Lung (tissue), 12 donors: ENCODE measurements around the gene TNP1. TPM values are rescaled to one million over a fixed set of nuclear protein-coding genes. Genes with fewer than 3 reads are reported as not detected.
A peak's percentile ranks its signal among the peaks of the same experiment; 100 is the strongest.

Source experiments
- ATAC-seq: fragments of 200-7000 bp; cut with Tn5 transposase; one replicate; pipeline ENCODE4 v1.9.1; 2020; ENCODE audit warnings: moderate number of reproducible peaks; ENCODE audit not compliant: insufficient read depth, low FRiP score
- DNase-seq, 3 donors: peaks; one replicate each; pipeline ENCODE4 v3.0.0-alpha.2; 2013 to 2017
- H3K27ac ChIP-seq, 2 donors: one replicate each; pipeline ENCODE4 v1.5.1; 2013; ENCODE audit warnings: mild to moderate bottlenecking in 2 of 2, moderate library complexity in 2 of 2, control low read depth in 1 of 2, inconsistent platforms in 1 of 2, low read depth in 1 of 2, low read length in 1 of 2
- H3K27me3 ChIP-seq, 3 donors: one replicate each; pipeline ENCODE4 v1.5.1; 2013; ENCODE audit warnings: low read length in 2 of 3; ENCODE audit not compliant: control insufficient read depth in 3 of 3, insufficient read depth in 3 of 3
- H3K36me3 ChIP-seq, 4 donors: one replicate each; pipeline ENCODE4 v1.5.1; 2013; ENCODE audit warnings: low read length in 4 of 4, mild to moderate bottlenecking in 1 of 4, moderate library complexity in 1 of 4; ENCODE audit not compliant: control insufficient read depth in 4 of 4, insufficient read depth in 4 of 4
- H3K4me1 ChIP-seq, 5 donors: one replicate each; pipeline ENCODE4 v1.5.1; 2013; ENCODE audit warnings: low read length in 5 of 5, mild to moderate bottlenecking in 2 of 5, moderate library complexity in 1 of 5; ENCODE audit not compliant: control insufficient read depth in 5 of 5, insufficient read depth in 5 of 5
- H3K4me3 ChIP-seq: one replicate; pipeline ENCODE4 v1.5.1; 2013; ENCODE audit warnings: mild to moderate bottlenecking, control low read depth, moderate library complexity
- H3K9ac ChIP-seq, 2 donors: one replicate each; pipeline ENCODE4 v1.5.1; 2013; ENCODE audit warnings: low read length in 2 of 2, control low read depth in 1 of 2; ENCODE audit not compliant: insufficient read depth in 1 of 2
- H3K9me3 ChIP-seq, 4 donors: one replicate each; pipeline ENCODE4 v1.5.1; 2013; ENCODE audit warnings: low read length in 3 of 4, mild to moderate bottlenecking in 1 of 4, moderate library complexity in 1 of 4; ENCODE audit not compliant: control insufficient read depth in 4 of 4, insufficient read depth in 3 of 4
- WGBS, 2 donors: extraction: QIAGEN DNeasy Blood & Tissue Kit; methylation state at CpG; one replicate each; pipeline ENCODE4 v1.1.7; 2013; 5-methylcytosine and 5-hydroxymethylcytosine counted together
- polyA plus RNA-seq, 2 donors: library from polyadenylated mRNA; stranded (reverse); fragments of 200-250 nt; gene quantifications; one replicate each; pipeline ENCODE4 v1.2.1, GENCODE V29; 2013
- total RNA-seq, 2 donors: library from RNA; depleted of rRNA in 1 of 2; stranded (reverse); fragments of >200 nt in 1 of 2; gene quantifications; one replicate each; pipeline ENCODE4 v1.2.1, GENCODE V29; 2014 to 2021
- TF ChIP-seq, protein P1 (sequence below): IDR thresholded peaks from 2 replicates; pipeline ENCODE4 v1.5.1; 2012; ENCODE audit warnings: mild to moderate bottlenecking; ENCODE audit errors: control extremely low read depth, extremely low read depth
- donor health status: control.
- donor health status: control.
- donor health status: Bipolar disorder and iron deficiency.
- donor health status: healthy.
- donor health status: DM: yes; HTN: yes; CAD: no.

The TNP1 gene
- total and polyA plus RNA-seq, 4 donors = not detected

DNA sequence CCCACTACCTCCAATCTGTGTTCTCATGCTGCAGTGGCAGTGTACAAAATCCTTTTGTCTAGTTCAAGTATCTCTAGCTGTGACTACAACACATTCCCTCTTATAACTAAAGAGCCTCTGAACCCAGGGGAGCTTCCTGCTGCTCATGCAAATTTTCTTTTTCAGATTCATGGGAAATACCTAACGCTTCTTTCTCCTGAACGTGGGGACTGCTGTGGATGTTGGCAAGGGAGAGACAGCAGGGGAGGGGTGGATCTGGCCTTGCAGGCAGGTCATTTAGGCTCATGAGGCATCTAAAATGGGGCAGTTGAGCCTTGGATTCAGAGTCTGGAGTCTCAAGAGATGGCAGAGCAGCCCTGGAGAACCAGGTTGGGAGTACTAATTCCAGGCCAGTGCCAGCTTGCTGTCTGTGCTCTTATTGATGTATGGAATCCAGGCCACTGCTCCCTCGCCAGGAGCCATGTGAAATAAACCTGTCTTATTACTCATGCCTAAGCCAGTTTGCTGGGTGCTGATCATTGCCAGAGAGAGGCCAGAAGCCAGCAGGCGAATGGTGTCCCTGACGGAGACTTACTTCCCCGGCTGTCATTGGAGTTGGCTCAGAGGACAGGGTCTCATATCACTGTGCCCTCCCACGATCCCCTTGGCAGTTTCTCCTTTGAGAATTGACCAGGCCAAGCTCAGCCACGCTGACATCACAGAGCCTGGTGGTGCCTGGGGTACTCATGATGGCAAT lies 29.2 kb upstream of the TNP1 start:
- ATAC-seq (no peak), DNase-seq (no peak)
- peaks cover 0 to 4% (median 0%) of the 10 kb centered on the region in 5 donors for H3K4me1 ChIP-seq
- TF ChIP-seq, protein P1, sequence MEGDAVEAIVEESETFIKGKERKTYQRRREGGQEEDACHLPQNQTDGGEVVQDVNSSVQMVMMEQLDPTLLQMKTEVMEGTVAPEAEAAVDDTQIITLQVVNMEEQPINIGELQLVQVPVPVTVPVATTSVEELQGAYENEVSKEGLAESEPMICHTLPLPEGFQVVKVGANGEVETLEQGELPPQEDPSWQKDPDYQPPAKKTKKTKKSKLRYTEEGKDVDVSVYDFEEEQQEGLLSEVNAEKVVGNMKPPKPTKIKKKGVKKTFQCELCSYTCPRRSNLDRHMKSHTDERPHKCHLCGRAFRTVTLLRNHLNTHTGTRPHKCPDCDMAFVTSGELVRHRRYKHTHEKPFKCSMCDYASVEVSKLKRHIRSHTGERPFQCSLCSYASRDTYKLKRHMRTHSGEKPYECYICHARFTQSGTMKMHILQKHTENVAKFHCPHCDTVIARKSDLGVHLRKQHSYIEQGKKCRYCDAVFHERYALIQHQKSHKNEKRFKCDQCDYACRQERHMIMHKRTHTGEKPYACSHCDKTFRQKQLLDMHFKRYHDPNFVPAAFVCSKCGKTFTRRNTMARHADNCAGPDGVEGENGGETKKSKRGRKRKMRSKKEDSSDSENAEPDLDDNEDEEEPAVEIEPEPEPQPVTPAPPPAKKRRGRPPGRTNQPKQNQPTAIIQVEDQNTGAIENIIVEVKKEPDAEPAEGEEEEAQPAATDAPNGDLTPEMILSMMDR = no peak
- no peak overlapping the region for H3K27ac ChIP-seq
- H3K9me3 ChIP-seq = peaks cover 0 to 7% (median 0%) of the 10 kb centered on the region in 4 donors
- no peaks in the 10 kb centered on the region for H3K36me3 ChIP-seq
- H3K27me3 ChIP-seq = no peaks in the 10 kb centered on the region
- WGBS, 2 donors = 84 to 90% methylated on average over 8 of the region's 8 CpGs
- H3K9ac ChIP-seq = no peak overlapping the region
- H3K4me3 ChIP-seq = no peak overlapping the region

DNA sequence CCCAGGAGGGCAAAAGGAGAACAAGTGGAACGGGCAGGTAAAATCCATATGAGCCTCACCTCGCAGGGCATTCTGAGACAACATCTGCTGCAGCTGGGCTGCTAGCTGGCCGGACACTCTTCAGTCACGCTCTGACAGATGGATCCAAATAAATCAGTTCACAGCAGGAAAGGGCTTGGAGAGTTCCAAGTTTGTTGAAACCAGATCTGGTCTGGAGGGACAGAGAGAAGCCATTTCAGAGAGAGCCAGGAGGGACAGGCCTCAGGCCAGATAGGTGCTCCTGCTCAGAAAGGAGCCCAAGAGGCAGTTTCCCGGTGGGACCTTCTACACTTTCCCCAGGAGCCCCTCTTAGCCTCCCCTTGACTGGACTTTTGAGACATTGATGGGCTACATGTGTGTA lies 28.2 kb upstream of the TNP1 start:
- peak in 2 of 3 donors; percentile 37 to 48 for DNase-seq
- no peak overlapping the region for H3K9ac ChIP-seq
- 86 to 87% methylated on average over 5 of the region's 5 CpGs for WGBS, 2 donors

DNA sequence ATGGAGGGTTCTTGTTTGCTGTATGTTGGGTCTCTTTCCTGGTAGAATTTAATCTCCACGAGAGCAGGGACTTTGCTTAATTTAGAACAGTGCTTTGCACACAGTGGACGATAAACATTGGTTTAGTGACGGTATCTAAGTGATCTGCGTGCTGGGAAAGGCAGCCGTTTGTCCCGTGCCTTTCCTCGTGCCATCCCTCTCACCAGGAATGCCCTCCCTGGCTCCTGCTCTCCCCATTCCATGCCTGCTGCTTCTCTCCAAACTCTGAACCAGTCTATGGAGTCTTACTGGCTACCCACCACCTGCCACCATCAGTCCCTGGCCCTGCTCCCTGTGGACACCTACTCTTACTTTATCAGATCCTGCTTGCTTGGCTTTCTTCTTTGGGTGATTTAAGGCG lies 27.3 kb upstream of the TNP1 start:
- peaks cover 0 to 4% (median 0%) of the 10 kb centered on the region in 5 donors for H3K4me1 ChIP-seq
- no peak overlapping the region for H3K9ac ChIP-seq
- no peak for ATAC-seq
- H3K27me3 ChIP-seq = no peaks in the 10 kb centered on the region
- H3K27ac ChIP-seq = no peak overlapping the region
- H3K4me3 ChIP-seq = no peak overlapping the region
- DNase-seq = no peak
- TF ChIP-seq, protein P1 = no peak
- H3K36me3 ChIP-seq = no peaks in the 10 kb centered on the region
- H3K9me3 ChIP-seq = peaks cover 0 to 5% (median 0%) of the 10 kb centered on the region in 4 donors
- 67 to 79% methylated on average over 8 of the region's 8 CpGs for WGBS, 2 donors

More for the DNA sequence above, 28.2 kb upstream of the TNP1 start:
- ATAC-seq = no peak
- Histone ChIP-seq H3K27ac (no peak overlapping the region), H3K9me3 (peaks cover 0 to 6% (median 0%) of the 10 kb centered on the region in 4 donors), H3K4me1 (peaks cover 0 to 4% (median 0%) of the 10 kb centered on the region in 5 donors), H3K27me3 (no peaks in the 10 kb centered on the region), H3K4me3 (no peak overlapping the region), H3K36me3 (no peaks in the 10 kb centered on the region)
- TF ChIP-seq, protein P1 = no peak
